ENCODE measurements around the gene HRH1. TPM values are rescaled to one million over a fixed set of nuclear protein-coding genes. Genes with fewer than 3 reads are reported as not detected.

The HRH1 gene
- total RNA-seq, 4 donors from 2014 or later, result 3.7 to 15.9 (median 5.9) TPM

DNA sequence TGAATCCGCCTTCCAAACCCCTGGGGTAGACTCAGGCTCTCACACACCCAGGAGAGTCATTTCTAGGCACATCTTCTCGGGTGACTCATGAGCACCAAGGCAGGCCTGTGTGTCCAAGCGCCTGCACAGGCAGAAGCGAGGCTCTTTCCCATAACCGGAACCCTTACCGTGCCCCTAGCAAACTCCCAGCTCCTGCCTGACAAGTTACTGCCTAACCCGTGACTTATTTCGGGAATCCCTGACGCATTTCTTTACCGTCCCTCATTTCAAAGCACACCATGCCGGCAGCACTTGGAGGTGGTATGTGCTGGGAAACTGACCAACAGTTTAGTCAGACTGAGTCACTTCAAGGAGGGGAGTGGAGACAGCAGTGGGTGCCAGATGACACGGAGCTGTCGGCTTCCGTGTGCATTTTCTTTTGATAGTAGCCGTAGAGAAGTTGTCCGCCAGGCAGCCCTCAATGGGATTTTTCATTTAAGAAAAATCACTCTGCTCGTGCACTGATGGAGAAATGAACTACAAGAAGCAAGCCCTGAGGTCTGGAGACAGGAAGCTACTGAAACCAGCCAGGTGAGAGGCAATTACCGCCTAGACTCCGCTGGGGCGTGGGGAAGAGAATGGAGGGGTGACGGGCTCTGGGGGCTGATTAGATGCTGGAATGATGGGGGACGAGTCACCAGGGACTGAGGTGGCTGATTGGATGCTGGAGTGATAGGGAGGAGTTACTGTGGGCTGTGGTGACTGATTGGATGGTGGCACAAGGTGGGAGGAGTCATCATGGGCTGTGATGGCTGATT lies 17.3 kb upstream of the HRH1 start:
- Histone ChIP-seq H3K9me3 (no peaks in the 10 kb centered on the region), H3K27ac (replicated peaks in 1 of 4) (peak overlapping the region; percentile 81 to 87 (median 85)), H3K27me3 (no peaks in the 10 kb centered on the region), H3K4me1 (peaks cover 9 to 38% (median 25%) of the 10 kb centered on the region in 4 donors), H3K36me3 (no peaks in the 10 kb centered on the region), H3K4me3 (peak overlapping the region; percentile 36 to 45 (median 42))
- DNase-seq (ENCODE audit: extremely low spot score), result peak; percentile 96
- WGBS, result 54% methylated on average over 22 of the region's 22 CpGs
- TF ChIP-seq POLR2A (IDR thresholded peaks at IDR 0.05; ENCODE audit: low read depth) (no peak), POLR2AphosphoS5 (IDR thresholded peaks at IDR 0.05) (peak; percentile 88 to 94), EP300 (IDR thresholded peaks at IDR 0.05) (peak; percentile 99)
- intact Hi-C loops (cut with DNase I), result loop anchor here (5.0 kb wide), 1 partner anchor 40 kb away; no protein-coding TSS in a partner anchor

DNA sequence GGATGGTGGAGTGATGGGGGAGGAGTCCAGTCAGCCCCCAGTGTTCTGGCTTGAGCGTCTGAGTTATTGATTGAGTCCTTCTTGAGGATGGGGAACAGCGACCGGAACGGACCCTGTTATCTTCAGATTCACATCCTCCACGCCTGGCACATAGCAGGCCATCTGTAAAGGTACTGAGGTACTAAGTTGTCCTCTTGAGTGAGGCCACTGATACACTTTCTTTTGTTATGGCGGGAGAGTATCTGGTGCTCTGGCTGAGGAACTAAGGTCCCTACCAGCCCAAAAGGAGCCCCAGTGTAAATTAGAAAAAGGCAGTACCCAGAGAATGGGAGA lies 16.7 kb upstream of the HRH1 start:
- Histone ChIP-seq H3K27ac (replicated peaks in 1 of 4) (peak overlapping the region; percentile 81 to 87 (median 85)), H3K36me3 (no peaks in the 10 kb centered on the region), H3K9me3 (no peaks in the 10 kb centered on the region), H3K27me3 (no peaks in the 10 kb centered on the region), H3K4me1 (peaks cover 9 to 38% (median 25%) of the 10 kb centered on the region in 4 donors), H3K4me3 (peak overlapping the region; percentile 36 to 45 (median 42))
- no peak for DNase-seq (ENCODE audit: extremely low spot score)
- intact Hi-C loops (cut with DNase I), result loop anchor here (5.0 kb wide), 1 partner anchor 40 kb away; no protein-coding TSS in a partner anchor
- TF ChIP-seq EP300 (IDR thresholded peaks at IDR 0.05) (no peak), POLR2AphosphoS5 (IDR thresholded peaks at IDR 0.05) (no peak)
- whole genome bisulfite sequencing, result 84% methylated on average over 6 of the region's 6 CpGs

DNA sequence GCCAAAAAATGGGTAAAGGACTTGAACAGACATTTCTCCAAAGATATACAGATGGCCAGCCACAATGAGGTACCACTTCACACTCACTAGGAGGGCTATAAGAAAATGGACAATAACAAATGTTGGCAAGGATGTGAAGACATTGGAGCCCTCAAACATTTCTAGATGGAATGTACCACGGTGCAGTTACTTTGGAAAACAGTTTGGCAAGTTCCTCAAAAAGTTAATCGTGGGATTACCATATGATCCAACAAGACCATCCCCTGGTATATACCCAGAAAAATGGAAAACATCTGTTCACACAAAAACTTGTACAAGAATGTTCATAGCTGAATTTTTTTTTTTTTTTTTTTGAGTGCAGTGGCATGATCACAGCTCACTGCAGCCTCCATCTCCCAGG lies 15.9 kb upstream of the HRH1 start:
- no peaks in the 10 kb centered on the region for H3K27me3 ChIP-seq
- H3K9me3 ChIP-seq, result no peaks in the 10 kb centered on the region
- H3K4me3 ChIP-seq, result no peak overlapping the region
- DNase-seq (ENCODE audit: extremely low spot score), result no peak
- WGBS, result 95% methylated on average over 2 of the region's 2 CpGs
- TF ChIP-seq POLR2A (IDR thresholded peaks at IDR 0.05; ENCODE audit: low read depth) (no peak), POLR2AphosphoS5 (IDR thresholded peaks at IDR 0.05) (no peak), EP300 (IDR thresholded peaks at IDR 0.05) (no peak)
- TF ChIP-seq, protein P1, sequence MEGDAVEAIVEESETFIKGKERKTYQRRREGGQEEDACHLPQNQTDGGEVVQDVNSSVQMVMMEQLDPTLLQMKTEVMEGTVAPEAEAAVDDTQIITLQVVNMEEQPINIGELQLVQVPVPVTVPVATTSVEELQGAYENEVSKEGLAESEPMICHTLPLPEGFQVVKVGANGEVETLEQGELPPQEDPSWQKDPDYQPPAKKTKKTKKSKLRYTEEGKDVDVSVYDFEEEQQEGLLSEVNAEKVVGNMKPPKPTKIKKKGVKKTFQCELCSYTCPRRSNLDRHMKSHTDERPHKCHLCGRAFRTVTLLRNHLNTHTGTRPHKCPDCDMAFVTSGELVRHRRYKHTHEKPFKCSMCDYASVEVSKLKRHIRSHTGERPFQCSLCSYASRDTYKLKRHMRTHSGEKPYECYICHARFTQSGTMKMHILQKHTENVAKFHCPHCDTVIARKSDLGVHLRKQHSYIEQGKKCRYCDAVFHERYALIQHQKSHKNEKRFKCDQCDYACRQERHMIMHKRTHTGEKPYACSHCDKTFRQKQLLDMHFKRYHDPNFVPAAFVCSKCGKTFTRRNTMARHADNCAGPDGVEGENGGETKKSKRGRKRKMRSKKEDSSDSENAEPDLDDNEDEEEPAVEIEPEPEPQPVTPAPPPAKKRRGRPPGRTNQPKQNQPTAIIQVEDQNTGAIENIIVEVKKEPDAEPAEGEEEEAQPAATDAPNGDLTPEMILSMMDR (IDR thresholded peaks at IDR 0.05), result no peak
- peaks cover 9 to 38% (median 25%) of the 10 kb centered on the region in 4 donors for H3K4me1 ChIP-seq
- intact Hi-C loops (cut with DNase I), result loop anchor here (5.0 kb wide), 1 partner anchor 41 kb away; no protein-coding TSS in a partner anchor
- H3K27ac ChIP-seq (replicated peaks in 1 of 4), result no peak overlapping the region
- H3K36me3 ChIP-seq, result no peaks in the 10 kb centered on the region

DNA sequence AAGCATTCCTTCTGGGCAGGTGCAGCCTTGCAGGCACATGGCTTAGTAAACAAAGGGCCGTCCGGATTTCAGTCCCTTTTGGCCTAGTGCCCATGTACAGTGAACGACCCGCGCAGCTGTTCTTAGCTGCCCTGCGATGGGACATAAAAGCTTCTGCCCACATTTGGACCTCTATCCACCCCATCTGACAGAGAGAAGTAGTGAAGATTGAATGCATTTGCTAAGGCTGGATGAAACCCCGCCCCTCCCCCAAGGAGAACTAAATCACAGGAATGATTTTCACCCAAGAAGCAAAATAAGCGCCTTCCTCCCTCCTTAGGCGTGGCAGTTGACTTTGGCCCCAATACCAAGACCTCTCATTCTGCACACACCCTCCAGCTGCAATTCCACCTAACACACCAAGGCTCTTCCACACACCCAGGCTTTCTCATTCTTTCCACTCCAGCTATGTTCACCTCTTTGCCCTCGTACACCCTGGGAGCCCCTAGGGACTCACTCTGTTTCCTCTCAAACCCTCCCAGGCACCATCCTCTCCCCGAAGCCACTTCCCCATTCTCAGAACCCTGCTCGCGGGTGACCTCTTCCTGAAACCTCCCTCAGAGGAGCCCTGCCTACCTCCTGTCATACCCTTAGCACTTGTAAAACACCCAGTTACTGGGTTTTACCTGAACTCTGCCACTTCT lies 14.1 kb upstream of the HRH1 start:
- Histone ChIP-seq H3K4me3 (no peak overlapping the region), H3K4me1 (peaks cover 9 to 38% (median 24%) of the 10 kb centered on the region in 4 donors), H3K36me3 (no peaks in the 10 kb centered on the region), H3K27me3 (no peaks in the 10 kb centered on the region), H3K27ac (replicated peaks in 1 of 4) (no peak overlapping the region), H3K9me3 (no peaks in the 10 kb centered on the region)
- DNase-seq (ENCODE audit: extremely low spot score), result no peak
- 40% methylated on average over 13 of the region's 13 CpGs for WGBS
- intact Hi-C loops (cut with DNase I), result no loop called here
- TF ChIP-seq EP300 (IDR thresholded peaks at IDR 0.05), result no peak

DNA sequence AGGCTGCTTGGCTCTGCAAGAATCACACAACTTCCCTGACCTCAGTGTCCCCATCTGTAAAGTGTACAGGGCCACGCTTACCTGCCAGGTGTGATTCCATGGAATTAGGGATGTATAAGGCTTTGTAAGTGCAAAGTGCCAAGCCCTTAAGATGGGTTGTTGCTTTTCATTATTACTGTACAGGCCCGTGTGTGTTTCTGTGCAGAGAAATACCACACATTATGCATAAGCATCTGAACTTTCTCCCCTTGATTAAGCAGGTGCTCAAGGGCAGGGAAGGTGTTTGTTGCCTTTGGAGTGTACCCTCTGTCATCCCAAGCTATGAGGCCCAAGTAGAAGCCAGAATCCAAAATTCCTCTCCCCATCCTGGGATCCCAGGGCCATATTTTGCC lies 13.6 kb upstream of the HRH1 start:
- H3K4me3 ChIP-seq, result no peak overlapping the region
- no peak for DNase-seq (ENCODE audit: extremely low spot score)
- WGBS, result 76% methylated on average over 2 of the region's 2 CpGs
- intact Hi-C loops (cut with DNase I), result no loop called here
- H3K27ac ChIP-seq (replicated peaks in 1 of 4), result no peak overlapping the region
- no peaks in the 10 kb centered on the region for H3K36me3 ChIP-seq
- TF ChIP-seq EP300 (IDR thresholded peaks at IDR 0.05) (no peak), POLR2A (IDR thresholded peaks at IDR 0.05; ENCODE audit: low read depth) (no peak), POLR2AphosphoS5 (IDR thresholded peaks at IDR 0.05) (no peak)
- TF ChIP-seq, protein P1 (IDR thresholded peaks at IDR 0.05), result no peak
- H3K4me1 ChIP-seq, result peaks cover 9 to 43% (median 23%) of the 10 kb centered on the region in 4 donors
- H3K9me3 ChIP-seq, result no peaks in the 10 kb centered on the region
- no peaks in the 10 kb centered on the region for H3K27me3 ChIP-seq

DNA sequence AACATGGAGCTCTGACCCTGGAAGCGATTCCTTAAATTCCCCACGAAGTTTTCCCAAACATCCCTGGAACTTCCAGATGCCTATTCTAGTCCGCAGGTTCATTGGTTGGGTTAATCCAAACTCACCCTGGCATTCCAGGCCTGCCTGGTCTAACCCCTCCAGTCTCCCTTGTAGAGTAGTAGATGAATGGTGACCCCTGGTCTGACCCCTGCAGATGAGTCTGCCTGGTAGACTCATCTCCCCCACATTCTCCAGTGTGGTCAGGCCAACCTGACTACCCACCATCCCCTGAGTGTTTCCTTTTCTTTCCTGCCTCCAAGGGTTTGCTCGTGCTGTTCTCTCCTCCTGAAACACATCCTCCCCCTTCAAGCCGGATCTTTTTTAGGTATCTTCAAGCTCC lies 10.8 kb upstream of the HRH1 start:
- 92% methylated on average over 5 of the region's 5 CpGs for WGBS

More for the DNA sequence above, 10.8 kb upstream of the HRH1 start:
- TF ChIP-seq, protein P1 (IDR thresholded peaks at IDR 0.05), result no peak
- TF ChIP-seq POLR2AphosphoS5 (IDR thresholded peaks at IDR 0.05), result no peak
- no peak for TF ChIP-seq EP300 (IDR thresholded peaks at IDR 0.05)
- TF ChIP-seq POLR2A (IDR thresholded peaks at IDR 0.05; ENCODE audit: low read depth), result no peak
- Histone ChIP-seq H3K27ac (replicated peaks in 1 of 4) (no peak overlapping the region), H3K4me1 (peaks cover 4 to 35% (median 16%) of the 10 kb centered on the region in 4 donors), H3K27me3 (no peaks in the 10 kb centered on the region), H3K9me3 (no peaks in the 10 kb centered on the region), H3K4me3 (no peak overlapping the region), H3K36me3 (no peaks in the 10 kb centered on the region)
- intact Hi-C loops (cut with DNase I), result no loop called here
- no peak for DNase-seq (ENCODE audit: extremely low spot score)

Data from esophagus muscularis mucosa (tissue), 4 donors.